ENCODE results near the gene FBXO28. TPM values are rescaled to one million over a fixed set of nuclear protein-coding genes. Genes with fewer than 3 reads are reported as not detected.

FBXO28 gene
- total RNA-seq, 1 experiment from 2014 or later = 36.6 TPM

Other genes starting within 250 kb of the FBXO28 start
- 82.8 TPM for gene DEGS1, start 69.1 kb downstream of the FBXO28 start, total RNA-seq (2021; ENCODE audit: unreplicated experiment)
- 25.0 TPM for gene NVL, start 216.1 kb downstream of the FBXO28 start, total RNA-seq (2021; ENCODE audit: unreplicated experiment)
- gene CNIH4, start 242.8 kb downstream of the FBXO28 start, total RNA-seq (2021; ENCODE audit: unreplicated experiment) = 53.8 TPM

Data from Panc1 (cell line).